ENCODE results near the gene AMOTL2. TPM values are rescaled to one million over a fixed set of nuclear protein-coding genes. Genes with fewer than 3 reads are reported as not detected.

AMOTL2 gene
- polyA plus RNA-seq, 4 donors = 6.7 to 44.3 (median 10.3) TPM

- peak overlapping the region in 1 of 3 donors; percentile 47 for H3K27ac ChIP-seq (ENCODE audit: low read depth in 1 of 3, low read length in 2 of 3)
- DNase-seq (peak in 1 of 2 donors; percentile 55), FAIRE-seq (no peak)
- H3K9me3 ChIP-seq (ENCODE audit: control insufficient read depth in 2 of 2, insufficient read depth in 1 of 2, low read depth in 1 of 2, low read length in 1 of 2) = no peaks in the 10 kb centered on the region
- H3K36me3 ChIP-seq (ENCODE audit: control insufficient read depth in 3 of 3, insufficient read depth in 2 of 3, low read depth in 1 of 3, low read length in 3 of 3) = no peaks in the 10 kb centered on the region
- H3K27me3 ChIP-seq (ENCODE audit: control insufficient read depth in 3 of 3, insufficient read depth in 3 of 3, low read length in 3 of 3) = no peaks in the 10 kb centered on the region
- H3K4me1 ChIP-seq (ENCODE audit: control insufficient read depth in 3 of 3, insufficient read depth in 2 of 3, low read depth in 1 of 3, low read length in 2 of 3) = peaks cover 0 to 29% (median 0%) of the 10 kb centered on the region in 3 donors
- H3K4me3 ChIP-seq (ENCODE audit: low read depth in 1 of 3, low read length in 3 of 3) = no peak overlapping the region
- 79 to 87% (median 84%) methylated on average over 1 of the region's 1 CpG for WGBS, 3 donors
Observed at GRCh38 chr3:134340362-134340981, 33.8 kb downstream of the AMOTL2 start.

DNA sequence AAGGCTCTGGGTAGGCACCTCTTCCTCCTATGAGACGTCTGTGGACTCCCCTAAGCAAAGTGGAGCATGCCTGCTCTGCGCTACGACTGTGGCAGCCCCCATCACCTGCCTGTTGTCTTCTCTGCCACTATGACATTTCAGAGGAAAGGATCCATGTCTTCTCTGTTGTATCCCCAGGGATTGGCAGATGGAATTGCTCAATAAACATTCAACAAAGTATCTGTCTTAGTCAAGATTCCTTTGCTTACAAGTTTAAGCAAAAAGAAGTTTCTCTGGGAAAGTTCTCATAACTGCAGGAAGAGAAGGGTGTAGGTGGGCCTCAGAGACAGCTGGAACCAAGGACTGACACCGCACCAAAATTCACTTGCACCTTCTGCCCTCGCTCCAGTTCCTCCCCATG, 34.3 kb downstream of the AMOTL2 start:
- H3K4me1 ChIP-seq (ENCODE audit: control insufficient read depth in 3 of 3, insufficient read depth in 2 of 3, low read depth in 1 of 3, low read length in 2 of 3) = peaks cover 0 to 35% (median 0%) of the 10 kb centered on the region in 3 donors
- WGBS, 3 donors = 75 to 85% (median 83%) methylated on average over 5 of the region's 5 CpGs
- H3K4me3 ChIP-seq (ENCODE audit: low read depth in 1 of 3, low read length in 3 of 3) = no peak overlapping the region
- no peaks in the 10 kb centered on the region for H3K36me3 ChIP-seq (ENCODE audit: control insufficient read depth in 3 of 3, insufficient read depth in 2 of 3, low read depth in 1 of 3, low read length in 3 of 3)
- H3K27me3 ChIP-seq (ENCODE audit: control insufficient read depth in 3 of 3, insufficient read depth in 3 of 3, low read length in 3 of 3) = no peaks in the 10 kb centered on the region
- no peak for FAIRE-seq
- H3K9me3 ChIP-seq (ENCODE audit: control insufficient read depth in 2 of 2, insufficient read depth in 1 of 2, low read depth in 1 of 2, low read length in 1 of 2) = no peaks in the 10 kb centered on the region
- no peak for DNase-seq
- H3K27ac ChIP-seq (ENCODE audit: low read depth in 1 of 3, low read length in 2 of 3) = peak overlapping the region in 1 of 3 donors; percentile 47

- DNase-seq = no peak
- Histone ChIP-seq H3K4me1 (ENCODE audit: control insufficient read depth in 3 of 3, insufficient read depth in 2 of 3, low read depth in 1 of 3, low read length in 2 of 3) (peaks cover 0 to 41% (median 0%) of the 10 kb centered on the region in 3 donors), H3K27me3 (ENCODE audit: control insufficient read depth in 3 of 3, insufficient read depth in 3 of 3, low read length in 3 of 3) (no peaks in the 10 kb centered on the region), H3K9me3 (ENCODE audit: control insufficient read depth in 2 of 2, insufficient read depth in 1 of 2, low read depth in 1 of 2, low read length in 1 of 2) (no peaks in the 10 kb centered on the region), H3K4me3 (ENCODE audit: low read depth in 1 of 3, low read length in 3 of 3) (no peak overlapping the region), H3K36me3 (ENCODE audit: control insufficient read depth in 3 of 3, insufficient read depth in 2 of 3, low read depth in 1 of 3, low read length in 3 of 3) (no peaks in the 10 kb centered on the region), H3K27ac (ENCODE audit: low read depth in 1 of 3, low read length in 2 of 3) (no peak overlapping the region)
- 83 to 90% (median 90%) methylated on average over 9 of the region's 9 CpGs for WGBS, 3 donors
- FAIRE-seq = no peak
Observed at GRCh38 chr3:134339331-134339730, 34.9 kb downstream of the AMOTL2 start.

- no peaks in the 10 kb centered on the region for H3K36me3 ChIP-seq (ENCODE audit: control insufficient read depth in 3 of 3, insufficient read depth in 2 of 3, low read depth in 1 of 3, low read length in 3 of 3)
- DNase-seq = no peak
- no peaks in the 10 kb centered on the region for H3K27me3 ChIP-seq (ENCODE audit: control insufficient read depth in 3 of 3, insufficient read depth in 3 of 3, low read length in 3 of 3)
- WGBS, 3 donors = 91 to 94% (median 91%) methylated on average over 5 of the region's 5 CpGs
- peaks cover 0 to 47% (median 0%) of the 10 kb centered on the region in 3 donors for H3K4me1 ChIP-seq (ENCODE audit: control insufficient read depth in 3 of 3, insufficient read depth in 2 of 3, low read depth in 1 of 3, low read length in 2 of 3)
- no peak for FAIRE-seq
- H3K4me3 ChIP-seq (ENCODE audit: low read depth in 1 of 3, low read length in 3 of 3) = no peak overlapping the region
- H3K9me3 ChIP-seq (ENCODE audit: control insufficient read depth in 2 of 2, insufficient read depth in 1 of 2, low read depth in 1 of 2, low read length in 1 of 2) = no peaks in the 10 kb centered on the region
- no peak overlapping the region for H3K27ac ChIP-seq (ENCODE audit: low read depth in 1 of 3, low read length in 2 of 3)
Observed at GRCh38 chr3:134338516-134339261, 35.6 kb downstream of the AMOTL2 start.

DNA sequence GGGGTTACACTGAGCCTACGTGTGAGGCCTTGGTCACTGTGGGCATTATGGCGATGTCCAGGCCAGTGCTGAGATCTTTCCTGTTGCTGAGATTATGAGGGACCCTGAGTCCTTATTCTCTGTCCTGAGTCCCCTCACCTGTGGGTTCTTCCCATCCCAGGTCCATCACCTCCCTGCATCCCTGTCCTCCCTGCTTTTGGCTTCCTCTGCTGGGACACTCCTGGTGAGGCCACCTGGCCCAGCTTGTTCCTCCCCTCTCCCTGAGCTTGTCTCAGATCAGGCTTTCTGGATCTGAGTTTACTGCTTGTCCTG, 36.1 kb downstream of the AMOTL2 start:
- no peak for FAIRE-seq
- WGBS, 3 donors = 96 to 100% (median 98%) methylated on average over 2 of the region's 2 CpGs
- Histone ChIP-seq H3K9me3 (ENCODE audit: control insufficient read depth in 2 of 2, insufficient read depth in 1 of 2, low read depth in 1 of 2, low read length in 1 of 2) (no peaks in the 10 kb centered on the region), H3K27ac (ENCODE audit: low read depth in 1 of 3, low read length in 2 of 3) (no peak overlapping the region), H3K4me3 (ENCODE audit: low read depth in 1 of 3, low read length in 3 of 3) (no peak overlapping the region), H3K27me3 (ENCODE audit: control insufficient read depth in 3 of 3, insufficient read depth in 3 of 3, low read length in 3 of 3) (no peaks in the 10 kb centered on the region), H3K4me1 (ENCODE audit: control insufficient read depth in 3 of 3, insufficient read depth in 2 of 3, low read depth in 1 of 3, low read length in 2 of 3) (peaks cover 0 to 53% (median 0%) of the 10 kb centered on the region in 3 donors), H3K36me3 (ENCODE audit: control insufficient read depth in 3 of 3, insufficient read depth in 2 of 3, low read depth in 1 of 3, low read length in 3 of 3) (no peaks in the 10 kb centered on the region)
- no peak for DNase-seq

DNA sequence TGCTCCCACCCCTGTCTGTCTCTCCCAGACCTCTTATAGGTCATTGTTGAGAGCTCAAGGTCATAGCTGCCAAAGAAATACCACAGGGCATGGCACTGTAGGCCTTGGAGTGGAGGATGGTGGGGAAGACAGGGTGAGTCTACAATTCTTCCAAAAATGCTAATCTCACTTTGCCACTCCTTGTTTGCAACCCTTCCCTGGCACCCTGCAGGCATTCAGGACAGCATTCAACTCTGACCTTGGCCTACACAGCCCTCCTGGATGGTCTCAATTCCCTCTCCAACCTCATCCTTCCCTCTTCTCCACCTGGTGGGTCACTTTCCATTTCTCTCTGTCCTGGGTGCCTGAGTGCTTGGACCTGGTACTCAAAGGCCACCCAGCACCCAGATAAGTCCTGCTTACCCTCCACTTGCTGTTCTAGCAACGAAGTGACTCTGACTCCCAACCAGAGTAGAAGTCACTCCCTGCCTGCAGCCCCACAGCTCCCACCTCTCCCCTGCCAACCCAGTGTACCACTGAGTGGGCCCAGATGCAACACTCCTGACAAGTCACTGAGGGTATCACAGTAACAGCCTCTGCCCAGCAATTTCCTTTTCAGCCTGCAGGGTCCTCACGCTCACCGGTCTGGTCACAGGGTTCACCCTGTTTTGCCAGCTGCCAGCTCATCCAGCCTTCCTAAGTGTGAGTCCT, 36.6 kb downstream of the AMOTL2 start:
- FAIRE-seq (no peak), DNase-seq (no peak)
- Histone ChIP-seq H3K4me1 (ENCODE audit: control insufficient read depth in 3 of 3, insufficient read depth in 2 of 3, low read depth in 1 of 3, low read length in 2 of 3) (peaks cover 0 to 54% (median 0%) of the 10 kb centered on the region in 3 donors), H3K27me3 (ENCODE audit: control insufficient read depth in 3 of 3, insufficient read depth in 3 of 3, low read length in 3 of 3) (no peaks in the 10 kb centered on the region), H3K36me3 (ENCODE audit: control insufficient read depth in 3 of 3, insufficient read depth in 2 of 3, low read depth in 1 of 3, low read length in 3 of 3) (no peaks in the 10 kb centered on the region), H3K27ac (ENCODE audit: low read depth in 1 of 3, low read length in 2 of 3) (no peak overlapping the region), H3K9me3 (ENCODE audit: control insufficient read depth in 2 of 2, insufficient read depth in 1 of 2, low read depth in 1 of 2, low read length in 1 of 2) (no peaks in the 10 kb centered on the region), H3K4me3 (ENCODE audit: low read depth in 1 of 3, low read length in 3 of 3) (no peak overlapping the region)
- 77 to 94% (median 84%) methylated on average over 3 of the region's 3 CpGs for WGBS, 3 donors

GRCh38 chr3:134337071-134337482, 37.2 kb downstream of the AMOTL2 start:
- FAIRE-seq (no peak), DNase-seq (no peak)
- Histone ChIP-seq H3K27me3 (ENCODE audit: control insufficient read depth in 3 of 3, insufficient read depth in 3 of 3, low read length in 3 of 3) (no peaks in the 10 kb centered on the region), H3K36me3 (ENCODE audit: control insufficient read depth in 3 of 3, insufficient read depth in 2 of 3, low read depth in 1 of 3, low read length in 3 of 3) (no peaks in the 10 kb centered on the region), H3K9me3 (ENCODE audit: control insufficient read depth in 2 of 2, insufficient read depth in 1 of 2, low read depth in 1 of 2, low read length in 1 of 2) (no peaks in the 10 kb centered on the region), H3K4me3 (ENCODE audit: low read depth in 1 of 3, low read length in 3 of 3) (no peak overlapping the region), H3K27ac (ENCODE audit: low read depth in 1 of 3, low read length in 2 of 3) (no peak overlapping the region), H3K4me1 (ENCODE audit: control insufficient read depth in 3 of 3, insufficient read depth in 2 of 3, low read depth in 1 of 3, low read length in 2 of 3) (peaks cover 0 to 54% (median 0%) of the 10 kb centered on the region in 3 donors)
- 91 to 93% (median 93%) methylated on average over 8 of the region's 8 CpGs for WGBS, 3 donors

GRCh38 chr3:134336587-134336986, 37.7 kb downstream of the AMOTL2 start:
- Histone ChIP-seq H3K9me3 (ENCODE audit: control insufficient read depth in 2 of 2, insufficient read depth in 1 of 2, low read depth in 1 of 2, low read length in 1 of 2) (no peaks in the 10 kb centered on the region), H3K4me3 (ENCODE audit: low read depth in 1 of 3, low read length in 3 of 3) (no peak overlapping the region), H3K36me3 (ENCODE audit: control insufficient read depth in 3 of 3, insufficient read depth in 2 of 3, low read depth in 1 of 3, low read length in 3 of 3) (no peaks in the 10 kb centered on the region), H3K27ac (ENCODE audit: low read depth in 1 of 3, low read length in 2 of 3) (no peak overlapping the region), H3K27me3 (ENCODE audit: control insufficient read depth in 3 of 3, insufficient read depth in 3 of 3, low read length in 3 of 3) (no peaks in the 10 kb centered on the region), H3K4me1 (ENCODE audit: control insufficient read depth in 3 of 3, insufficient read depth in 2 of 3, low read depth in 1 of 3, low read length in 2 of 3) (peaks cover 0 to 54% (median 0%) of the 10 kb centered on the region in 3 donors)
- WGBS, 3 donors = 23 to 53% (median 47%) methylated on average over 6 of the region's 6 CpGs
- DNase-seq = peak in 1 of 2 donors; percentile 64
- FAIRE-seq = no peak

Data from small intestine (tissue), 7 donors.